MM.1S (cell line): ENCODE results near the gene MCOLN1.

ENCODE experiments used
- DNase-seq: peaks from one replicate; pipeline ENCODE4 v3.0.0-alpha.2; 2015
- H2AFZ ChIP-seq: fragments of 300-600 bp; sonication (generic); 2 replicates; pipeline ENCODE4 v1.6.0; 2016; ENCODE audit warnings: antibody characterized with exemption, low read length
- H3F3A ChIP-seq: fragments of 300-600 bp; sonication (generic); 2 replicates; pipeline ENCODE4 v1.6.1; 2016; ENCODE audit warnings: mild to moderate bottlenecking, antibody characterized with exemption, low read length, moderate library complexity, mixed read lengths; ENCODE audit not compliant: insufficient read depth
- H3K27ac ChIP-seq: fragments of 300-600 bp; sonication (generic); 2 replicates; pipeline ENCODE4 v1.5.1; 2016; ENCODE audit warnings: mild to moderate bottlenecking, low read length
- H3K27me3 ChIP-seq: fragments of 300-600 bp; sonication (generic); replicated peaks from 2 replicates; pipeline ENCODE4 v1.6.0; 2016; ENCODE audit warnings: low read length; ENCODE audit not compliant: insufficient read depth
- H3K36me3 ChIP-seq: fragments of 300-600 bp; sonication (generic); replicated peaks from 2 replicates; pipeline ENCODE4 v1.6.1; 2016; ENCODE audit warnings: mild to moderate bottlenecking, low read length, mixed read lengths; ENCODE audit not compliant: insufficient read depth
- H3K4me1 ChIP-seq: fragments of 300-600 bp; sonication (generic); 2 replicates; pipeline ENCODE4 v1.6.1; 2016; ENCODE audit warnings: low read length, mixed read lengths
- H3K4me2 ChIP-seq: fragments of 300-600 bp; sonication (generic); 2 replicates; pipeline ENCODE4 v1.6.0; 2016; ENCODE audit warnings: low read depth, low read length
- H3K4me3 ChIP-seq: fragments of 300-600 bp; sonication (generic); 2 replicates; pipeline ENCODE4 v1.5.1; 2016; ENCODE audit warnings: low read length, mixed read lengths
- H3K79me2 ChIP-seq: fragments of 300-600 bp; sonication (generic); 2 replicates; pipeline ENCODE4 v1.6.1; 2016; ENCODE audit warnings: mixed run types, low read length, mixed read lengths
- H3K9ac ChIP-seq: fragments of 300-600 bp; sonication (generic); 2 replicates; pipeline ENCODE4 v1.6.1; 2016; ENCODE audit warnings: low read length, mixed read lengths
- H3K9me2 ChIP-seq: fragments of 300-600 bp; sonication (generic); replicated peaks from 2 replicates; pipeline ENCODE4 v1.6.1; 2016; ENCODE audit warnings: mild to moderate bottlenecking, low read length, mixed read lengths; ENCODE audit not compliant: insufficient read depth
- H3K9me3 ChIP-seq: fragments of 300-600 bp; sonication (generic); replicated peaks from 2 replicates; pipeline ENCODE4 v1.6.1; 2016; ENCODE audit warnings: mild to moderate bottlenecking, low read length, mixed read lengths; ENCODE audit not compliant: insufficient read depth
- H4K20me1 ChIP-seq: fragments of 300-600 bp; sonication (generic); 2 replicates; pipeline ENCODE4 v1.6.1; 2016; ENCODE audit warnings: mild to moderate bottlenecking, low read length, moderate library complexity, mixed read lengths; ENCODE audit not compliant: insufficient read depth
- CTCF ChIP-seq: fragments of 300-600 bp; sonication (generic); IDR thresholded peaks from 2 replicates; pipeline ENCODE4 v1.5.1; 2016; ENCODE audit warnings: antibody characterized with exemption, low read length, mixed read lengths
- EZH2 ChIP-seq: fragments of 300-600 bp; sonication (generic); optimal IDR thresholded peaks from 2 replicates; pipeline ENCODE3; 2017; ENCODE audit warnings: low read depth, mild to moderate bottlenecking, antibody characterized with exemption, low read length, mixed read lengths
- EZH2phosphoT487 ChIP-seq: fragments of 300-600 bp; sonication (generic); IDR thresholded peaks from 2 replicates; pipeline ENCODE4 v1.6.1; 2018; ENCODE audit warnings: antibody characterized with exemption, low read length

Gene MCOLN1

GRCh38 chr19:7516333-7516732 lies 6.1 kb upstream of the MCOLN1 start:
- Histone ChIP-seq H3K79me2 (no peaks in the 10 kb centered on the region), H2AFZ (peak overlapping the region; percentile 17; the same call in 1 of the 2 replicates), H3K9me2 (no peaks in the 10 kb centered on the region), H3K4me3 (peak overlapping the region; percentile 55), H3K9ac (peak overlapping the region; percentile 46; the same call in 1 of the 2 replicates), H4K20me1 (no peaks in the 10 kb centered on the region), H3K36me3 (no peaks in the 10 kb centered on the region), H3F3A (no peaks in the 10 kb centered on the region), H3K4me1 (peaks cover 3% of the 10 kb centered on the region; the same call in 1 of the 2 replicates), H3K27me3 (peaks cover 54% of the 10 kb centered on the region), H3K9me3 (no peaks in the 10 kb centered on the region), H3K4me2 (peak overlapping the region; percentile 53), H3K27ac (no peak overlapping the region)
- no peak for TF ChIP-seq CTCF
- no peak for TF ChIP-seq EZH2phosphoT487
- no peak for DNase-seq

- Histone ChIP-seq H3K79me2 (no peaks in the 10 kb centered on the region), H3K4me2 (peak overlapping the region; percentile 53; the same call in 1 of the 2 replicates), H3K9me3 (no peaks in the 10 kb centered on the region), H3K9me2 (no peaks in the 10 kb centered on the region), H3K4me3 (peak overlapping the region; percentile 55; the same call in 1 of the 2 replicates), H3K27ac (no peak overlapping the region), H3F3A (no peaks in the 10 kb centered on the region), H2AFZ (no peak overlapping the region), H3K36me3 (no peaks in the 10 kb centered on the region), H4K20me1 (no peaks in the 10 kb centered on the region), H3K27me3 (peaks cover 48% of the 10 kb centered on the region), H3K9ac (peak overlapping the region; percentile 46; the same call in 1 of the 2 replicates), H3K4me1 (peaks cover 3% of the 10 kb centered on the region; the same call in 1 of the 2 replicates)
- TF ChIP-seq CTCF (no peak), EZH2phosphoT487 (no peak), EZH2 (no peak)
- no peak for DNase-seq
Observed at GRCh38 chr19:7516878-7517277, 5.5 kb upstream of the MCOLN1 start.

GRCh38 chr19:7519361-7520130 lies 2.9 kb upstream of the MCOLN1 start:
- no peak for TF ChIP-seq EZH2phosphoT487
- no peak for TF ChIP-seq EZH2
- no peak for TF ChIP-seq CTCF
- no peaks in the 10 kb centered on the region for H3F3A ChIP-seq
- no peak overlapping the region for H3K4me2 ChIP-seq
- no peak for DNase-seq
- peaks cover 9% of the 10 kb centered on the region; the same call in 1 of the 2 replicates for H3K4me1 ChIP-seq
- H3K27ac ChIP-seq: no peak overlapping the region
- H3K4me3 ChIP-seq: no peak overlapping the region
- no peaks in the 10 kb centered on the region for H4K20me1 ChIP-seq
- no peak overlapping the region for H2AFZ ChIP-seq
- H3K36me3 ChIP-seq: no peaks in the 10 kb centered on the region
- peaks cover 24% of the 10 kb centered on the region for H3K27me3 ChIP-seq
- H3K79me2 ChIP-seq: peaks cover 8% of the 10 kb centered on the region
- no peaks in the 10 kb centered on the region for H3K9me3 ChIP-seq
- no peaks in the 10 kb centered on the region for H3K9me2 ChIP-seq
- H3K9ac ChIP-seq: no peak overlapping the region
